ENCODE measurements around the gene ADARB2. TPM values are rescaled to one million over a fixed set of nuclear protein-coding genes. Genes with fewer than 3 reads are reported as not detected.

Gene ADARB2
- total and polyA plus RNA-seq, 2 experiments from 2014 or later = 1.6 to 3.1 TPM

GRCh38 chr10:1203216-1203615 lies 534.1 kb downstream of the ADARB2 start:
- Histone ChIP-seq H3K9me3 (ENCODE audit: low read depth) (no peaks in the 10 kb centered on the region), H3K4me3 (no peak overlapping the region), H3K36me3 (no peaks in the 10 kb centered on the region), H3K27ac (no peak overlapping the region), H3K4me1 (ENCODE audit: low read depth) (no peaks in the 10 kb centered on the region), H3K27me3 (no peaks in the 10 kb centered on the region)
- no peak for DNase-seq (ENCODE audit: low read depth in 1 of 2, low spot score in 1 of 2)
- TF ChIP-seq CTCF (IDR thresholded peaks at IDR 0.05; ENCODE audit: low read depth, low read length) = no peak

GRCh38 chr10:1202343-1202742 lies 535.0 kb downstream of the ADARB2 start:
- Histone ChIP-seq H3K36me3 (no peaks in the 10 kb centered on the region), H3K4me1 (ENCODE audit: low read depth) (no peaks in the 10 kb centered on the region), H3K27me3 (no peaks in the 10 kb centered on the region), H3K9me3 (ENCODE audit: low read depth) (no peaks in the 10 kb centered on the region), H3K4me3 (no peak overlapping the region), H3K27ac (no peak overlapping the region)
- no peak for TF ChIP-seq CTCF (IDR thresholded peaks at IDR 0.05; ENCODE audit: low read depth, low read length)
- no peak for DNase-seq (ENCODE audit: low read depth in 1 of 2, low spot score in 1 of 2)

- H3K27ac ChIP-seq = no peak overlapping the region
- TF ChIP-seq CTCF (IDR thresholded peaks at IDR 0.05; ENCODE audit: low read depth, low read length) = no peak
Measured at GRCh38 chr10:1200866-1201807, 536.2 kb downstream of the ADARB2 start.

GRCh38 chr10:1199897-1200721 lies 537.2 kb downstream of the ADARB2 start:
- H3K27me3 ChIP-seq = no peaks in the 10 kb centered on the region
- H3K27ac ChIP-seq = no peak overlapping the region
- DNase-seq (ENCODE audit: low read depth in 1 of 2, low spot score in 1 of 2) = no peak
- H3K4me3 ChIP-seq = no peak overlapping the region
- no peak for TF ChIP-seq CTCF (IDR thresholded peaks at IDR 0.05; ENCODE audit: low read depth, low read length)
- H3K36me3 ChIP-seq = no peaks in the 10 kb centered on the region
- no peaks in the 10 kb centered on the region for H3K9me3 ChIP-seq (ENCODE audit: low read depth)
- H3K4me1 ChIP-seq (ENCODE audit: low read depth) = no peaks in the 10 kb centered on the region

More at GRCh38 chr10:1200866-1201807, 536.2 kb downstream of the ADARB2 start:
- Histone ChIP-seq H3K36me3 (no peaks in the 10 kb centered on the region), H3K9me3 (ENCODE audit: low read depth) (no peaks in the 10 kb centered on the region), H3K27me3 (no peaks in the 10 kb centered on the region), H3K4me3 (no peak overlapping the region), H3K4me1 (ENCODE audit: low read depth) (no peaks in the 10 kb centered on the region)
- no peak for DNase-seq (ENCODE audit: low read depth in 1 of 2, low spot score in 1 of 2)

- no peaks in the 10 kb centered on the region for H3K9me3 ChIP-seq (ENCODE audit: low read depth)
- no peak overlapping the region for H3K4me3 ChIP-seq
- DNase-seq (ENCODE audit: low read depth in 1 of 2, low spot score in 1 of 2) = no peak
- H3K27me3 ChIP-seq = no peaks in the 10 kb centered on the region
- no peaks in the 10 kb centered on the region for H3K4me1 ChIP-seq (ENCODE audit: low read depth)
- TF ChIP-seq CTCF (IDR thresholded peaks at IDR 0.05; ENCODE audit: low read depth, low read length) = no peak
- no peak overlapping the region for H3K27ac ChIP-seq
- H3K36me3 ChIP-seq = no peaks in the 10 kb centered on the region
Measured at GRCh38 chr10:1199345-1199673, 538.0 kb downstream of the ADARB2 start.
